A549 (cell line): ENCODE measurements around the gene SLC30A1. TPM values are rescaled to one million over a fixed set of nuclear protein-coding genes. Genes with fewer than 3 reads are reported as not detected.

Experiments used
- ATAC-seq, 2 experiments: fragments of 200-7000 bp in 1 of 2; fragments of >200 bp in 1 of 2; cut with Nextera tagmentation in 1 of 2; cut with Tn5 transposase in 1 of 2; 3 replicates each; pipeline versions ENCODE4 v1.8.0 to v1.9.1; 2018 to 2020; ENCODE audit warnings: mild to moderate bottlenecking in 1 of 2, moderate library complexity in 1 of 2
- CTCF ChIA-PET: fragments of 300-600 bp; sonication (Branson Sonifier 250); formaldehyde crosslinking; extraction: SDS; loops from one replicate; lab custom pipeline; 2021; ENCODE audit warnings: antibody characterized with exemption, inconsistent platforms; lab: Yijun Ruan, JAX
- POLR2A ChIA-PET: fragments of 350-600 bp; formaldehyde crosslinking; extraction: SDS; loops from one replicate; lab custom pipeline; 2021; ENCODE audit warnings: antibody characterized with exemption, inconsistent platforms; lab: Yijun Ruan, JAX
- DNase-seq, 2 experiments: peaks; one replicate each; pipeline versions ENCODE4 v3.0.0 to v3.0.0-alpha.2; 2011 to 2016; ENCODE audit warnings: low read depth in 1 of 2, low spot score in 1 of 2
- FAIRE-seq: peaks from 2 replicates; lab custom pipeline; 2011; peaks lifted over from hg19 to GRCh38; lab: Jason Lieb, UNC
- H3K27ac ChIP-seq, 2 experiments: fragments of >200 bp; sonication (Bioruptor Twin); formaldehyde crosslinking; 3 replicates each; pipeline ENCODE4 v1.5.1; 2016 to 2017
- H3K4me1 ChIP-seq: fragments of >200 bp; sonication (Bioruptor Twin); formaldehyde crosslinking; 3 replicates; pipeline ENCODE4 v1.6.1; 2016
- H3K4me2 ChIP-seq: fragments of >200 bp; sonication (Bioruptor Twin); formaldehyde crosslinking; 3 replicates; pipeline ENCODE4 v1.6.1; 2016
- H3K4me3 ChIP-seq: fragments of >200 bp; sonication (Bioruptor Twin); formaldehyde crosslinking; 3 replicates; pipeline ENCODE4 v1.5.1; 2016
- H3K9me3 ChIP-seq: fragments of >200 bp; sonication (Bioruptor Twin); formaldehyde crosslinking; 3 replicates; pipeline ENCODE4 v1.6.1; 2016
- CHD2 ChIP-seq: fragments of 150-350 bp; IDR thresholded peaks from 2 replicates; pipeline ENCODE4 v1.6.1; 2014; ENCODE audit warnings: low read length; ENCODE audit not compliant: partially characterized antibody
- CTCF ChIP-seq: fragments of >200 bp; sonication (Bioruptor Twin); formaldehyde crosslinking; IDR thresholded peaks from 3 replicates; pipeline ENCODE4 v1.5.1; 2016
- E2F6 ChIP-seq: IDR thresholded peaks from 2 replicates; pipeline ENCODE4 v1.6.1; 2012; ENCODE audit warnings: low read depth, borderline replicate concordance
- ELK1 ChIP-seq: fragments of 150-350 bp; IDR thresholded peaks from 2 replicates; pipeline ENCODE4 v1.6.1; 2014; ENCODE audit warnings: low read depth, mild to moderate bottlenecking, low read length
- ESRRA ChIP-seq: fragments of 150-350 bp; IDR thresholded peaks from 2 replicates; pipeline ENCODE4 v1.6.1; 2014; ENCODE audit warnings: mild to moderate bottlenecking, low read length, borderline replicate concordance
- HDAC2 ChIP-seq: fragments of 200-600 bp; sonication (generic); IDR thresholded peaks from 2 replicates; pipeline ENCODE4 v1.6.1; 2016
- HMGXB4 ChIP-seq: fragments of 250-450 bp; sonication (Bioruptor Pico); IDR thresholded peaks from 2 replicates; pipeline ENCODE4 v1.5.0; 2021; ENCODE audit warnings: mild to moderate bottlenecking, moderate library complexity, borderline replicate concordance
- HOXA7 ChIP-seq: fragments of 250-450 bp; sonication (Bioruptor Pico); IDR thresholded peaks from 2 replicates; pipeline ENCODE4 v1.5.0; 2020; ENCODE audit warnings: mild to moderate bottlenecking, moderate library complexity
- HOXB5 ChIP-seq: fragments of 250-450 bp; sonication (Bioruptor Pico); IDR thresholded peaks from 2 replicates; pipeline ENCODE4 v1.5.0; 2020; ENCODE audit warnings: mild to moderate bottlenecking, moderate library complexity
- JUN ChIP-seq, 2 experiments: fragments of >200 bp; sonication (Bioruptor Twin); formaldehyde crosslinking; IDR thresholded peaks; 2 replicates in 1 of 2; 3 replicates in 1 of 2; pipeline ENCODE4 v1.6.1; 2016 to 2017
- KDM1A ChIP-seq: fragments of 200-600 bp; sonication (generic); IDR thresholded peaks from 2 replicates; pipeline ENCODE4 v1.6.1; 2016; ENCODE audit warnings: low read depth, mild to moderate bottlenecking
- MAFK ChIP-seq: fragments of 450-650 bp; IDR thresholded peaks from 2 replicates; pipeline ENCODE4 v1.6.1; 2014; ENCODE audit not compliant: partially characterized antibody
- MYC ChIP-seq: IDR thresholded peaks from 2 replicates; pipeline ENCODE4 v1.6.1; 2012; ENCODE audit warnings: mild to moderate bottlenecking, inconsistent platforms, low read length, improper control_type of control experiment, borderline replicate concordance
- NFE2L2 ChIP-seq: fragments of 150-350 bp; conservative IDR thresholded peaks from 2 replicates; pipeline ENCODE4 v1.6.1; 2014; ENCODE audit warnings: low read length
- POLR2A ChIP-seq: IDR thresholded peaks from 2 replicates; pipeline ENCODE4 v1.6.1; 2012; ENCODE audit warnings: mild to moderate bottlenecking, low read length
- POLR2AphosphoS2 ChIP-seq: conservative IDR thresholded peaks from 2 replicates; pipeline ENCODE4 v1.6.1; 2012; ENCODE audit warnings: low read length, improper control_type of control experiment, inconsistent platforms
- USF2 ChIP-seq: fragments of 450-650 bp; IDR thresholded peaks from 2 replicates; pipeline ENCODE4 v1.6.1; 2014; ENCODE audit warnings: antibody characterized with exemption
- ZNF302 ChIP-seq: fragments of 250-450 bp; sonication (Bioruptor Pico); IDR thresholded peaks from 2 replicates; pipeline ENCODE4 v1.9.0; 2021; ENCODE audit warnings: inconsistent platforms, mild to moderate bottlenecking, moderate library complexity
- WGBS: methylation state at CpG from one replicate; pipeline ENCODE4 v1.1.6; 2017; ENCODE audit errors: missing lambda C conversion rate; 5-methylcytosine and 5-hydroxymethylcytosine counted together
- polyA plus RNA-seq, 4 experiments: library from polyadenylated mRNA; depleted of rRNA in 3 of 4; stranded (reverse); fragments of >200 nt; fragmentation: RNase III in 1 of 4; extraction: RNeasy Plus Mini Kit Qiagen cat#74134 plus additional on column Dnase treatment in 1 of 4; gene quantifications; 2 replicates in 3 of 4; 3 replicates in 1 of 4; pipeline ENCODE4 v1.2.3, GENCODE V29; 2011 to 2017

Gene SLC30A1
- polyA plus RNA-seq, 2 of the 4 experiments (the other 2 are of a cell fraction), result 20.6 to 27.0 TPM

GRCh38 chr1:211611818-211612217, 32.9 kb upstream of the SLC30A1 start:
- Histone ChIP-seq H3K4me1 (peaks cover 31% of the 10 kb centered on the region), H3K27ac (peak overlapping the region; percentile 22 to 89; a peak in 4 of 6 replicates), H3K4me3 (no peak overlapping the region), H3K9me3 (no peaks in the 10 kb centered on the region), H3K4me2 (no peak overlapping the region)
- 92% methylated on average over 4 of the region's 4 CpGs for WGBS
- ChIA-PET POLR2A (interaction anchor here (2.4 kb wide), 1 partner anchor 33 kb away, joined by 9 read pairs; the partner anchor contains the start of gene SLC30A1), CTCF (interaction anchor here (0.6 to 2.3 kb wide), 8 partner anchors 9 to 469 kb away, joined by 3 to 10 read pairs (median 4); no protein-coding TSS in a partner anchor)
- FAIRE-seq, result no peak
- DNase-seq, result no peak
- TF ChIP-seq POLR2A (no peak), JUN (IDR thresholded peaks at IDR 0.05) (no peak), MYC (no peak), HMGXB4 (no peak), ZNF302 (CRISPR knock-in tag) (no peak), HDAC2 (no peak), ESRRA (no peak), POLR2AphosphoS2 (no peak), USF2 (no peak), CHD2 (no peak), E2F6 (no peak), HOXB5 (CRISPR knock-in tag) (no peak), NFE2L2 (no peak), CTCF (no peak), ELK1 (no peak), KDM1A (no peak)
- ATAC-seq, result no peak

GRCh38 chr1:211610779-211611556, 32.0 kb upstream of the SLC30A1 start:
- TF ChIP-seq MAFK (peak; percentile 4), HOXA7 (CRISPR knock-in tag) (no peak)
- H3K4me3 ChIP-seq, result no peak overlapping the region
- POLR2A ChIA-PET, result interaction anchor here (2.4 kb wide), 1 partner anchor 32 kb away, joined by 9 read pairs; the partner anchor contains the start of gene SLC30A1
- FAIRE-seq (no peak), DNase-seq (peak in 1 of 2 experiments; percentile 24), ATAC-seq (no peak)
- no peak overlapping the region for H3K4me2 ChIP-seq
- CTCF ChIA-PET, result interaction anchor here (1.0 to 2.3 kb wide), 6 partner anchors 8 to 96 kb away, joined by 3 to 10 read pairs (median 4); no protein-coding TSS in a partner anchor
- peak overlapping the region in 1 of 2 experiments; percentile 89; a peak in 3 of 6 replicates for H3K27ac ChIP-seq
- 75% methylated on average over 8 of the region's 9 CpGs for WGBS
- peaks cover 31% of the 10 kb centered on the region for H3K4me1 ChIP-seq
- no peaks in the 10 kb centered on the region for H3K9me3 ChIP-seq
